ENCODE data around the gene CHAD.
A peak's percentile ranks its signal among the peaks of the same experiment; 100 is the strongest.
"Not testable (repeated sequence)": the region's sequence is repeated elsewhere in the genome, so short reads cannot be mapped to it uniquely, and the experiment has no call there.

Gene CHAD

GRCh38 chr17:50425682-50426471, 42.8 kb downstream of the CHAD start, which contains the start of gene ACSF2:
ACSF2 (plus strand) TSS chr17:50426218; CDS start chr17:50426262, 44 bp downstream.
- DNase-seq = peak; percentile 80

- no peak for DNase-seq
These were observed 43.5 kb downstream of the CHAD start for GRCh38 chr17:50424996-50425681.

GRCh38 chr17:50424246-50424995, 44.3 kb downstream of the CHAD start:
- DNase-seq = no peak

GRCh38 chr17:50423553-50424159, 45.0 kb downstream of the CHAD start:
- DNase-seq = no peak

GRCh38 chr17:50422738-50423137, 45.9 kb downstream of the CHAD start:
- DNase-seq = no peak

GRCh38 chr17:50421308-50422051, 47.2 kb downstream of the CHAD start:
- no peak for DNase-seq

- no peak for DNase-seq
These were observed 48.1 kb downstream of the CHAD start for GRCh38 chr17:50420419-50421112.

GRCh38 chr17:50419577-50419976, 49.1 kb downstream of the CHAD start:
- not testable (repeated sequence) for DNase-seq

- no peak for DNase-seq
These were observed 53.9 kb downstream of the CHAD start for GRCh38 chr17:50414808-50415207.

Data from activated CD4-positive, alpha-beta T cell treated with anti-CD3 and anti-CD28 coated beads for 48 hours (primary cell).